ENCODE data around the gene AADACL4.

DNA sequence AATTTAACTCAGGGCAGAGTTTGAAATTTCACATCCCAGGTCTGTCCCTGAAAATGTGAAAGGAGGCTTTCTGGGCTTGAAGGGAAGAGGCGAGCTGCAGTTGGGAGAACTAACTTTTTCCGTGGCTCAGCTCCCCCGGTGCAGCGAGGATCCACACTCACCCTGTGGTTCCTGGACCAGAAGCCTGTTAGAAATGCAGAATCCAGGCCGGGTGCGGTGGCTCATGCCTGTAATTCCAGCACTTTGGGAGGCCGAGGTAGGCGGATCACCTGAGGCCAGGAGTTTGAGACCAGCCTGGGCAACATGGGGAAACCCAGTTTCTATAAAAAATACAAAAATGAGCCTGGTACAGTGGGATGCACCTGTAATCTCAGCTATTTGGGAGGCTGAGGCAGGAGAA, 23.0 kb upstream of the AADACL4 start:
- TF ChIP-seq EZH2 (IDR thresholded peaks at IDR 0.05; ENCODE audit: borderline replicate concordance, insufficient read depth, low read depth, low read length, poor library complexity, severe bottlenecking): no peak
- TF ChIP-seq, protein P1, sequence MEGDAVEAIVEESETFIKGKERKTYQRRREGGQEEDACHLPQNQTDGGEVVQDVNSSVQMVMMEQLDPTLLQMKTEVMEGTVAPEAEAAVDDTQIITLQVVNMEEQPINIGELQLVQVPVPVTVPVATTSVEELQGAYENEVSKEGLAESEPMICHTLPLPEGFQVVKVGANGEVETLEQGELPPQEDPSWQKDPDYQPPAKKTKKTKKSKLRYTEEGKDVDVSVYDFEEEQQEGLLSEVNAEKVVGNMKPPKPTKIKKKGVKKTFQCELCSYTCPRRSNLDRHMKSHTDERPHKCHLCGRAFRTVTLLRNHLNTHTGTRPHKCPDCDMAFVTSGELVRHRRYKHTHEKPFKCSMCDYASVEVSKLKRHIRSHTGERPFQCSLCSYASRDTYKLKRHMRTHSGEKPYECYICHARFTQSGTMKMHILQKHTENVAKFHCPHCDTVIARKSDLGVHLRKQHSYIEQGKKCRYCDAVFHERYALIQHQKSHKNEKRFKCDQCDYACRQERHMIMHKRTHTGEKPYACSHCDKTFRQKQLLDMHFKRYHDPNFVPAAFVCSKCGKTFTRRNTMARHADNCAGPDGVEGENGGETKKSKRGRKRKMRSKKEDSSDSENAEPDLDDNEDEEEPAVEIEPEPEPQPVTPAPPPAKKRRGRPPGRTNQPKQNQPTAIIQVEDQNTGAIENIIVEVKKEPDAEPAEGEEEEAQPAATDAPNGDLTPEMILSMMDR (IDR thresholded peaks at IDR 0.05): no peak

Data from B cell (primary cell).